Kidney epithelial cell (primary cell): Measurements from ENCODE around the gene HNF1B. TPM values are rescaled to one million over a fixed set of nuclear protein-coding genes. Genes with fewer than 3 reads are reported as not detected.

Source experiments
- DNase-seq: peaks from one replicate; pipeline ENCODE4 v3.0.0-alpha.2; 2010; ENCODE audit warnings: low read depth
- H3K27me3 ChIP-seq: 2 replicates; pipeline ENCODE4 v1.6.0; 2011; ENCODE audit warnings: low read length; ENCODE audit not compliant: control insufficient read depth, insufficient read depth
- H3K36me3 ChIP-seq: 2 replicates; pipeline ENCODE4 v1.5.1; 2011; ENCODE audit warnings: low read length; ENCODE audit not compliant: control insufficient read depth, insufficient read depth
- H3K4me3 ChIP-seq: 2 replicates; pipeline ENCODE4 v1.5.1; 2011; ENCODE audit warnings: low read depth, mild to moderate bottlenecking, control low read depth, low read length
- CTCF ChIP-seq: IDR thresholded peaks from 2 replicates; pipeline ENCODE4 v1.5.1; 2011; ENCODE audit warnings: mild to moderate bottlenecking, moderate library complexity, low read length, control low read depth, inconsistent platforms; ENCODE audit not compliant: insufficient read depth, poor library complexity, severe bottlenecking
- total RNA-seq: library from RNA; depleted of rRNA; stranded (reverse); fragments of >200 nt; gene quantifications from 2 replicates; pipeline ENCODE4 v1.2.3, GENCODE V29; 2015

The HNF1B gene
- total RNA-seq, 1 donor from 2014 or later = 15.1 TPM

- no peak for DNase-seq
- H3K27me3 ChIP-seq = no peaks in the 10 kb centered on the region
- TF ChIP-seq CTCF = no peak
- H3K36me3 ChIP-seq = peaks cover 9% of the 10 kb centered on the region
- no peak overlapping the region for H3K4me3 ChIP-seq
Observed at GRCh38 chr17:37713028-37713431, 31.8 kb downstream of the HNF1B start.

GRCh38 chr17:37711113-37711512 lies 33.7 kb downstream of the HNF1B start:
- H3K27me3 ChIP-seq = no peaks in the 10 kb centered on the region
- H3K36me3 ChIP-seq = peaks cover 9% of the 10 kb centered on the region
- no peak overlapping the region for H3K4me3 ChIP-seq
- no peak for TF ChIP-seq CTCF
- DNase-seq = no peak

- DNase-seq = no peak
- no peak for TF ChIP-seq CTCF
- Histone ChIP-seq H3K4me3 (no peak overlapping the region), H3K36me3 (peaks cover 9% of the 10 kb centered on the region), H3K27me3 (no peaks in the 10 kb centered on the region)
Observed at GRCh38 chr17:37710344-37710886, 34.4 kb downstream of the HNF1B start.

GRCh38 chr17:37708616-37709212 lies 36.1 kb downstream of the HNF1B start:
- DNase-seq = peak; percentile 81
- Histone ChIP-seq H3K36me3 (peaks cover 6% of the 10 kb centered on the region), H3K27me3 (no peaks in the 10 kb centered on the region), H3K4me3 (no peak overlapping the region)
- TF ChIP-seq CTCF = no peak

GRCh38 chr17:37708008-37708615 lies 36.7 kb downstream of the HNF1B start:
- Histone ChIP-seq H3K36me3 (peaks cover 7% of the 10 kb centered on the region), H3K27me3 (no peaks in the 10 kb centered on the region), H3K4me3 (no peak overlapping the region)
- DNase-seq = no peak
- TF ChIP-seq CTCF = no peak
